Loucy (cell line): Measurements from ENCODE around the gene TRMT61B.

Experiments used
- EZH2phosphoT487 ChIP-seq: fragments of 200-600 bp; IDR thresholded peaks from 2 replicates; pipeline ENCODE4 v1.6.1; 2018; ENCODE audit warnings: antibody characterized with exemption, mild to moderate bottlenecking, moderate library complexity, borderline replicate concordance
- TF ChIP-seq, protein P1 (sequence below): fragments of 200-600 bp; sonication (generic); conservative IDR thresholded peaks from 2 replicates; pipeline ENCODE4 v1.5.1; 2014; ENCODE audit warnings: mild to moderate bottlenecking, antibody characterized with exemption, low read length

- TF ChIP-seq, protein P1, sequence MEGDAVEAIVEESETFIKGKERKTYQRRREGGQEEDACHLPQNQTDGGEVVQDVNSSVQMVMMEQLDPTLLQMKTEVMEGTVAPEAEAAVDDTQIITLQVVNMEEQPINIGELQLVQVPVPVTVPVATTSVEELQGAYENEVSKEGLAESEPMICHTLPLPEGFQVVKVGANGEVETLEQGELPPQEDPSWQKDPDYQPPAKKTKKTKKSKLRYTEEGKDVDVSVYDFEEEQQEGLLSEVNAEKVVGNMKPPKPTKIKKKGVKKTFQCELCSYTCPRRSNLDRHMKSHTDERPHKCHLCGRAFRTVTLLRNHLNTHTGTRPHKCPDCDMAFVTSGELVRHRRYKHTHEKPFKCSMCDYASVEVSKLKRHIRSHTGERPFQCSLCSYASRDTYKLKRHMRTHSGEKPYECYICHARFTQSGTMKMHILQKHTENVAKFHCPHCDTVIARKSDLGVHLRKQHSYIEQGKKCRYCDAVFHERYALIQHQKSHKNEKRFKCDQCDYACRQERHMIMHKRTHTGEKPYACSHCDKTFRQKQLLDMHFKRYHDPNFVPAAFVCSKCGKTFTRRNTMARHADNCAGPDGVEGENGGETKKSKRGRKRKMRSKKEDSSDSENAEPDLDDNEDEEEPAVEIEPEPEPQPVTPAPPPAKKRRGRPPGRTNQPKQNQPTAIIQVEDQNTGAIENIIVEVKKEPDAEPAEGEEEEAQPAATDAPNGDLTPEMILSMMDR = no peak
- TF ChIP-seq EZH2phosphoT487 = no peak
These were observed 23.4 kb upstream of the TRMT61B start for GRCh38 chr2:28893488-28893887.
